Fibroblast of upper back skin (primary cell): Measurements from ENCODE around the gene RPS6KA2.

ENCODE experiments used
- DNase-seq: peaks from one replicate; pipeline ENCODE4 v3.0.0-alpha.2; 2013

The RPS6KA2 gene

GRCh38 chr6:166567813-166568212, 59.2 kb downstream of the RPS6KA2 start:
- DNase-seq: no peak

DNA sequence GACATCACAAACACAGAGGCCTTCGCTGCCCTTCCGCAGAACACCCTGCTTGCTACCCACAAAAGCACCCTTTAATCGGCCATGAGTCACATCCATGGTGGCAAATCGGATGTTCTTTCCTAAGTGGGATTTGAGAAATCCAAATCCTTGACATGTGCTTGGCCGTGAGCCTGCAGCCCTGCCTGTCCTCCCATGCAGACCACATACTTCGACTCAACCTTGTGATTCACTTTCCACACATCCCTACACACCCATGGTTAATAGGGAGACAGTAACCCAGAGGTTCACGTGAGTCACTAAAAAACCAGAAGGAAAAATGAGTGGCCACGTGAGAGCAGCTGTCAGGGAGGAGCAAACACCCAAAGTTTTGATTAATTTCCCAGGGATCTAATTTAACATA, 59.9 kb downstream of the RPS6KA2 start:
- DNase-seq: peak; percentile 96

- no peak for DNase-seq
These were observed 60.7 kb downstream of the RPS6KA2 start for GRCh38 chr6:166566026-166567011.

- peak; percentile 72 for DNase-seq
These were observed 61.7 kb downstream of the RPS6KA2 start for GRCh38 chr6:166565084-166565967.

DNA sequence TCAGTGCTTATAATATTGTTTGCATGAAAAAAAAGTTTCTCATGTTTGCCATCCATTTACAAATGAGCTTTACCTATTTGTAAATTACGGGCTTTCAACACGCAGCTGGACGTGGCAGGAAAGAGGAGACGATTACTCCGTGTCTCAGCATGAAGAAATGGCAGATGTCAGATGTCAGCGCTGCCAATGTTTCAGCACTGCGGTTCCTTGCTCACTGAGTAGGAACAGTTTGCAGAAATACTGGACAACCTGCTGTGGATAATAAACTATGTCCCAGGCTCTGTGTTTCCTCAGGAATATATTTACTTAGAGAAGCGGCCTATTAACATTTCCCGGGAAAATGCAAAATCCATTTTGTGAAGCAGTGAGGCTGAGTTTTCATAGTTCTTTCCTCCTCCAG, 63.2 kb downstream of the RPS6KA2 start:
- DNase-seq: no peak

DNA sequence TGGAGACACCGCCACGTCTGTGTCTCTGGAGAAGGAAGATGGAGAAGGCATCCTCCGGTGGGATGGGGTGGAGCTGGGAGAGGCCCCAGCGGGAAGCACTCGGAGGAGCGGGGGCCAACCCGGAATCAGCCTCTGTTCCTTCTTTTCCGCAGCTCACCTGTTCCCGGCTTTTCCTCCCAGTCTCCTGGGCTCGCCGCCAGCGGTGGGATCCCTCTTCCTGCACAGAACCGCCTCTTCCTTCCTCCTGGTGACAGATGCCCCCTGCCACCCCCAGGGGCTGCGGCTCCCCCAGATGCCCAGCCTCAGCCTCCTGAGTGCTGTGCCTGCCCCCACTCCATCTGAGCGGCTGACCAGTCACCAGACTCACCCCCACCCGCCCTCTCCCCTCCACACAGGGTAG, 63.9 kb downstream of the RPS6KA2 start:
- no peak for DNase-seq

- no peak for DNase-seq
These were observed 64.3 kb downstream of the RPS6KA2 start for GRCh38 chr6:166562726-166563125.

GRCh38 chr6:166561771-166562359, 65.2 kb downstream of the RPS6KA2 start:
- no peak for DNase-seq

GRCh38 chr6:166560222-166560621, 66.8 kb downstream of the RPS6KA2 start:
- DNase-seq: no peak

- DNase-seq: no peak
These were observed 67.4 kb downstream of the RPS6KA2 start for GRCh38 chr6:166559662-166560061.

DNA sequence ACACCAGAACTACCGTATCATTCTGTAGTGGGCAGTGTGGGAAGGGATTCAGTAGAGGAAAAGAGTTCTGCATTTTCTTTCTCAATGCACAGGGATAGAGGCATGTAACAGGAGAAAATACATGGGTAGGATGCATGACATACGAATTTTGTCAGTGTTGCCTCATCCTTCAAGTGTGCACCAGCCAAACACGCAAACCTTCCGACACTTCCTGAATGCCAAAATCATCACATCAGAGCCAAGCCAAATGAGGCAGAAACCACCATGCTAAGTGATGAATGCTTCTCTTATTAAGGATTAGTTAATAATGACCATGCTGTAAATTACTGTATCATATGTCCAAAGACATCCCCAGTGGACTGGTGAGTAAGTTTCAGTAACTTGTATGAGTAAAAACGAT, 67.8 kb downstream of the RPS6KA2 start:
- DNase-seq: peak; percentile 64

DNA sequence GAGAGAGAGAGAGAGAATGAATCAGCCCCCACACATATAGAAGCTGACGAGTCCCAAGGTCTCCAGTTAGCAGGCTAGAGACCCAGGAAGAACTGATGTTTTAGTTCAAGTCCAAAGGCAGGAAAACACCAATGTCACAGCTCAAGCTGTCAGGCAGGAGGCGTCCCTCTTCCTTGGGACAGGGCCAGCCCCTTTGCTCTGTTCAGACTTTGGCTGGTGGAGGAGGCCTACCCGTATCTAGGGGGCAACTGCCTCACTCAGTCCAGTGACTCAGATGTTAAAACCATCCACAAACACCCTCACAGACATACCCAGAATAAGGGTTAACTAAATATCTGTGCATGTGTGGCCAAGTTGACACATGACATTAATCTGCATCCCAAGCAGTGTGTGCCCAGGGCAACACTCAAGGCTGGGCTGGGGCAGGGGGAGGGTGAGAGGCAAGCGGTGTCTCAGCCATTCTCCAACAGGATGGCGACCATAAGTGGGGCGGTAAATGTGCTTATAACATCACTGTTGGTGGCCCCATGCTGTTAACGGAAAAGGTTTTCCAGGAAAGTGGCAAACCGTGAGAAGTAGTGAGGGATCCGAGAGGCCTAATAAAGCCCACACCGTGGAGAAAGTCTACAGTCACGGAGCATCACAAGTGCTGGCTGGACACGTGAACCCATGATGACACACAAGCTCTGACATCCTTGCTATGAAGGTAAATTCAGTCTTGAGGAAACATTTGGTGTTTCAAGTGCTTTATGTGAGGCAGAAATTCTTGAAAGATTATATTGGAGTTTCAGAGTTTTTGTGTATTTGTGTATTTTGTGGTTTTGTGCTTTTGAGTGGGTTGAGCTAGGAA, 68.7 kb downstream of the RPS6KA2 start:
- DNase-seq: no peak

GRCh38 chr6:166556863-166557322, 70.2 kb downstream of the RPS6KA2 start:
- peak; percentile 53 for DNase-seq

DNA sequence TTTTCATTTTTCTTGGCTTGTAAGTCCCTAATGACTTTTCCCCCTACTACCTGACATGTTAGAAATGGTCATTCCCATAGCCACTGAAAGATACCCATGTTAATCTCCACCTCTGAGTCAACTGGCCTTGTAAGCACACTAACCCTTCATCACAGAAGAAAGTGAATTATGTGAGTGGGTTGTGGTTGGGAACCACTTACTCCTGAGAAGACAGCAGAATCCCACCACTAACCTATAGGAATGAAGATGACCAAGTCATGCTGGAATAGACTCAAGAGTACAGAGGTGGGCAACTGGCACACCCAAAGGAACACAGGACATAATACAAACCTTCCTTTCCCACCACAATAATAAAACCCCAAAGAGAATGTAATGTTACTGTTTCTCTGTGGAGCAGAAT, 70.7 kb downstream of the RPS6KA2 start:
- DNase-seq: peak; percentile 53

GRCh38 chr6:166555086-166555485, 72.0 kb downstream of the RPS6KA2 start:
- no peak for DNase-seq

GRCh38 chr6:166554316-166554715, 72.7 kb downstream of the RPS6KA2 start:
- DNase-seq: no peak

DNA sequence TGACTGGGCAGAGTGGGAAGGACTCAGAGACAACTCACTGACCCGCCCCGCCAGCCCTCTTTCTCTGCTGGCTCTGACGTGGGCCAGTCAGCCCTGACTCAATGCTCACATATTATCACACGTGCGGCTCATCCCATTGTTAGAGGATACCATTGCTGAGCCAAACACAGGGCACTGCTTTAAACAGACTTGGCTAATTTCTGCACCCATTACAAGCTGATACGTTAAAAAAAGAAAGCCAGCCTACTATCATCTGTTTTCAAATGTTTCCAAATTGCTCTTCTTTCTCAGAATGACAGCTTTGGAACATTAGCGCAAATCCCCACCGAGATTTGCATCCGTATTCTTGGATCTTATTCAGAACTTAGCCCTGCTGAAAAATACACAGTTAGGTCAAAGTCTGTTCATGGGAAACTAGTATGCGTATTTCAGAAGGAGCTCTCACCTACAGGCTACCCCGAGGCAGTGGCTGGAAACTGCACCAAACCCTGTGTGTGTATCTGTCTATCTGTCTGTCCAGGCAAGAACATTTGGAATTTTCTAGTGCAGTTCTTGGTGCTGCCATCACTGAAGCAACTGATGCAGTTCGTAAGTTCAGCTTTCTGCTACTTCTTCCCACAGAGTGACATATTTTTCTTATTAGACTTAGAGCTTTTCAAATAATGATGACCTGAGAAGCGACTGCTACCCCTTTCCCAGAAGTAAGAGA, 73.3 kb downstream of the RPS6KA2 start:
- peak; percentile 81 for DNase-seq

DNA sequence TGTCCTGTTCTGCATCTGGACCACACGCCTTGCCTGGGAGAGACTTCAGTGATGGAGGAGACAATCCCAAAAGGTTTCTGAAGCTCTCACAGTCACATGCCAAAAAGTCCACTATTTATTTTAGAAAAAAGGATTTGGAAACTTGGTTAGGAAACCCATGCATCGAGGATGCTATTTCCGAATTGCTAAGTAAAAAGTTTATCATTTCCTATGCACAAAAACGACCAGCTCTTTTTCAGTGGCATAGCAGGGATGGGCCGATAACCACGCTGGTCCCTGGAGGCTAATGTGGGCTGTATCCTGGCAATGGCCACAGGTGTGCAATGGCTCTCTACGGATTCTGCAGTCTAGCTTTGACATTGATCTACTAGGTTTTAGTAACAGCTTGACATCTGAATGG, 74.5 kb downstream of the RPS6KA2 start:
- DNase-seq: no peak

GRCh38 chr6:166551754-166552495, 75.1 kb downstream of the RPS6KA2 start:
- no peak for DNase-seq

GRCh38 chr6:166546653-166547052, 80.4 kb downstream of the RPS6KA2 start:
- DNase-seq: no peak
